Tibial nerve (tissue), 4 donors: Measurements from ENCODE around the gene TGM2.

Source experiments
- CTCF ChIP-seq, 5 experiments: fragments of 200-600 bp in 3 of 5; fragments of 450-650 bp in 2 of 5; sonication (generic) in 3 of 5; IDR thresholded peaks; one replicate each; pipeline ENCODE4 v1.5.1; 2016 to 2019; ENCODE audit warnings: antibody characterized with exemption in 5 of 5, mild to moderate bottlenecking in 3 of 5, moderate library complexity in 2 of 5
- EP300 ChIP-seq, 2 donors: sonication (generic); formaldehyde crosslinking; IDR thresholded peaks; one replicate each; pipeline ENCODE4 v1.6.1; 2017; ENCODE audit warnings: antibody characterized with exemption in 2 of 2, mild to moderate bottlenecking in 1 of 2
- POLR2A ChIP-seq, 2 donors: fragments of 450-650 bp; IDR thresholded peaks; one replicate each; pipeline ENCODE4 v1.6.1; 2017; ENCODE audit warnings: antibody characterized with exemption in 2 of 2, mild to moderate bottlenecking in 2 of 2, moderate library complexity in 2 of 2

DNA sequence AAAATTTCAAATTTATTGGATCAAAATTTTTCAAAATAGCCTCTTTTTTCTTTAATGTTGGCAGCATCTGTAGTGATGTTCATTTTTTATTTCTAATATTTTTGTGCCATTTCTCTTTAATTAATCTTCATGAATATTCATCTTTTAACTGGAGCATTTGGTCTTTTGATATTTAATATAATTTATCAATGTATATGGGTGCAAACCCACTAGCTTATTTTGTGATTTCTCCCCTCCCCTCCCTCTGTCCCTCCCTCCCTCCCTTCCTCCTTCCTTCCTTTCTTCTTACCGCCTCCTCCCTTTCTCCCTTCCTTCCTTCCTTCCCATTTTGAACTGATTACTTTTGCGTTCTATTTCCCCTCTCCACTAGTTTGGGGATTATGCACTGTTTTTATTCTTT is 49.2 kb downstream of the TGM2 start:
- TF ChIP-seq POLR2A (IDR thresholded peaks at IDR 0.05) (no peak), CTCF (IDR thresholded peaks at IDR 0.05) (no peak), EP300 (IDR thresholded peaks at IDR 0.05) (no peak)
